Embryonic facial prominence (tissue), 1 donor: ENCODE data around the gene TBC1D19.

ENCODE experiments used
- DNase-seq: peaks from one replicate; pipeline ENCODE4 v3.0.0-alpha.2; 2016; ENCODE audit errors: extremely low spot score

The TBC1D19 gene

GRCh38 chr4:26782168-26782829, 198.4 kb downstream of the TBC1D19 start:
- no peak for DNase-seq

DNA sequence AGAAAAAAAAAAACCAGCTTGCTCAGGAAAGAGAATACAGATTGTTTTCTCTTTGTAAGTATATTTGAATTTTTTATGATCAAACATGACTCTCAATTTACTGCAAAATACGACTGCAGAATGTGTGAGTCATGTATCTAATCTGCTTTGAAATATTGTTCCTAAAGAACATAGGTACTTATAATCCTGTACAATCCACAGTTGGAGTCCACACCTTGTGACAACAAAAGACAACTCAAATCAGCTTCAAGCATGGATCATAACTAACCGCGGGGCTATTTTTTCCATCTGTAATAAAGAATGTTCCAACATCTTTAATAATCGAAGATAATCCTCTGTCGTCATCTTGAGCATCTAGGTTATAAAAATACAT, 198.9 kb downstream of the TBC1D19 start:
- DNase-seq: no peak

- DNase-seq: no peak
Observed at GRCh38 chr4:26784207-26784865, 200.5 kb downstream of the TBC1D19 start.

- DNase-seq: no peak
Observed at GRCh38 chr4:26785312-26785711, 201.4 kb downstream of the TBC1D19 start.

GRCh38 chr4:26785810-26786209, 201.9 kb downstream of the TBC1D19 start:
- DNase-seq: no peak

GRCh38 chr4:26786916-26787315, 203.0 kb downstream of the TBC1D19 start:
- DNase-seq: no peak

GRCh38 chr4:26787461-26788340, 203.8 kb downstream of the TBC1D19 start:
- DNase-seq: no peak

DNA sequence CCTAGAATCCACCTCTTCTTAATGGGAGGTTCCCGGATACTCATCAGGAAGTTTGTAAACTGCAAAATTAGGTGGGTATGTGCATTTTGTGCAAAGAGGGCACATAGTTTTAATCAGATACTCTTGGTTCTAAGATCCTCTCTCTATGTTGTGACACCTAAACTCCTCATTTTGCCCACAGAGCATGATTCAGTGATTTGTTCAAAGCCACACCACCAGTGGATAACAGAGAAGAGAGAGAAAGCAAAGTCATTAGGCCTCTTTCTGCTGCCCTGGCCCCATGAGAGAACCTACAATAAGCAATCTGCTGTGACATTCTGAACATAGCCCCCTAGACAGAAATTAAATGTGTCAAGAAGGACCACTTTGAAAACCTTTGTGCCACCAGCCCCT, 204.5 kb downstream of the TBC1D19 start:
- DNase-seq: no peak

- DNase-seq: no peak
Observed at GRCh38 chr4:26789208-26789607, 205.3 kb downstream of the TBC1D19 start.

GRCh38 chr4:26791346-26791745, 207.5 kb downstream of the TBC1D19 start:
- no peak for DNase-seq

DNA sequence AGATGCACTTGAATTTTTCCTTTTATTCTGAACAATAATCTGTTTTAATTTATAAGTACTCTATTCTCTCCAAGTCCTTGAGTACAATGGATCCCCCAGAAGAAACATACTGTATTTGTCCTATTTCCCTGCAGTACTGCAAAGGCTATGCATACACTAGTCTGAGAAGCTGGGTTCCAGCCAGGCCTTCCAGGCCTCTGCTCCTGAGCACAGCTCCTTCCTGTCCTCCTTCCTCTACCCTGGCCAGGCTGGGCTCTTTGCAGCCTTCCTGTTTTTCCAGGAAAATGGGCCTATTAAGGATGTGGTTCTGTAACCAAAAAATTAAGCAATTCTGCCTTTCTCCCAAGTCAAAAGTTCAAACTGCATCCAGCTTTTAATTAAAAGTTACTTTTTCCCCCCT, 208.8 kb downstream of the TBC1D19 start:
- DNase-seq: no peak

GRCh38 chr4:26793735-26794134, 209.9 kb downstream of the TBC1D19 start:
- DNase-seq: no peak

DNA sequence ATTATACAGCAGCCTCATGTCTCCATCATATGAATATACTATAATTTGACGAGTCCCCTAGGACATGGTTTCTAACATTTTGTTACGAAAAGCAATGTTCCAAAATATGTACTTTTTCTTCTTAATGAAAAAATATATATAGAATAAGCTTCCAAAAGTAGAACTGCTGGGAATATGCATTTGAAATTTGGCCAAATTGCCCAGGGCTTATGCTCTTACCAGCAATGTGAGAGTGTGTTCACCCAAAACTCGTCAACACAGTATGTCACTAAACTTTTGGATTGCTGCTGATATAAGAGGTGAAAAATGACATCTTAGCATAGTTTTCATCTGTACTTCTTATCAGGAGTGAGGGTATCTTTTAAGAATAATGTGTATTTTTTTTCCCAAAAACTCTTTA, 212.2 kb downstream of the TBC1D19 start:
- DNase-seq: no peak

DNA sequence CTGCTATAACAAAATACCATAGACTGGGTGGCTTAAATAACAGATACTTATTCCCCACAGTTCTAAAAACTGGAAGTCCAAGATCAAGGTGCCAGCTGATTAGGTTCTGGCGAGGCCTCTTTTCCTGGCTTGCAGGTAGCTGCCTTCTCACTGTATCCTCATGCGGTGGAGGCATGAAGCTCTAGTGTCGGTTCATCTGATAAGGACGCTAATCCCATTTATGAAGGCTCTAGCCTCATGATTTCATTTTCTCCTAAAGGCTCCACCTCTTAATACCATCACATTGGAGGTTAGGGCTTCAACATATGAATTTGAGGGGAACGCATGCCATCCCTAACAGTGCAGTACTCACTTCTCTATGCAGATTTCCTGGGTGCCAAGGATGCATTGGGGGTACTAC, 218.9 kb downstream of the TBC1D19 start:
- DNase-seq: no peak

DNA sequence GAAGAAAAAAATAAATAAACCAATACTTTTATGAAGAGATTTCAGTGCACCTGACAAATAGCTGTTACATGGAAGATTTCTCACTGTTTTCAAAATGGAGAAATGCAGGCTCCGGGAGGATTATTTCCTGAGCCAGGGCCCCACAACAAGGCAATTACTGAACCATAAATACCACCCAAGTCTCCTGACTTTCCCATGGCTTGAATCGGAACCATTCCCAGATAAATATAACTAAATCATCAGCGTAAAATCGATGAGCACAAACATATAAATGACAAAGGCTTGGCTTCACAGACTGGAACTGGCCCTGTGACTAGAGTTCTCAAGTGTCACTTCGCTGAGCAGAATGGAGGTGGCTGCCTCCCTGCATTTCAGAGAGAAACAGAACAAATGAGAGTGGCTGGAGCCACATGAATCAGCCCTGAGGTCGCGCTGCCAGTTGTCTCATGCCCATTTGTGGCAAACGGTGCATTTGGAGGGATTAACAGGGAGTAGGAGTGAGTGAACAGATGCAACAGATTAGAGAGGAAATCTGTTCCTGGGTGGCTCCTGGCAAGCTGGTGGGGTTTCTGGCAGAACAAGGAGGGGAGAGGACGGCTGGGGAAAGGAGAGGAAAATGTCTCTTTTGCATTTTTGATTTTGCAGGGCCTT, 219.5 kb downstream of the TBC1D19 start:
- no peak for DNase-seq

GRCh38 chr4:26804451-26804850, 220.6 kb downstream of the TBC1D19 start:
- DNase-seq: no peak

DNA sequence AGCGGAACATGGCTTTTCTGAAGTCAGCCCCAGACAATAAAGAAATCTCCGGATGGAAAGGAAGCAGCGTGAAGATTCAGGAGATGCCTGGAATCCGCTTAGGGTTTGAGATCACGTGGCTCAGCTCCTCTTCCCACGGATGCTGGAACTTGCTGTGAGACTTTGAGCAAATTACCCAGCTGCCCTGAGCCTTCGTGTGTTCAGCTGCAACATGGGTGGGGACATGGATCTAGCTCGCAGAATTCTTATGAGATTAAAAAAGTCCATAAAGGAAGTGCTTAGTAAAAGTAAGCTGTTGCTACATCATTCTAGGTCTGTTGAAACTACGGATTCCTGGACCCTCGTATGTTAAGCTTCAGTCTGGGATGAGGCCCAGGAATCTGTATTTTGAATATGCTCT, 221.0 kb downstream of the TBC1D19 start:
- no peak for DNase-seq
